Activated CD8-positive, alpha-beta memory T cell treated with anti-CD3 and anti-CD28 coated beads, Interleukin-2, amount 50 U/mL, for 24 hours (primary cell): ENCODE data around the gene TCF4.

Experiments
- DNase-seq: peaks from one replicate; pipeline ENCODE4 v3.0.0-alpha.2; 2020; ENCODE audit errors: extremely low read depth

The TCF4 gene

DNA sequence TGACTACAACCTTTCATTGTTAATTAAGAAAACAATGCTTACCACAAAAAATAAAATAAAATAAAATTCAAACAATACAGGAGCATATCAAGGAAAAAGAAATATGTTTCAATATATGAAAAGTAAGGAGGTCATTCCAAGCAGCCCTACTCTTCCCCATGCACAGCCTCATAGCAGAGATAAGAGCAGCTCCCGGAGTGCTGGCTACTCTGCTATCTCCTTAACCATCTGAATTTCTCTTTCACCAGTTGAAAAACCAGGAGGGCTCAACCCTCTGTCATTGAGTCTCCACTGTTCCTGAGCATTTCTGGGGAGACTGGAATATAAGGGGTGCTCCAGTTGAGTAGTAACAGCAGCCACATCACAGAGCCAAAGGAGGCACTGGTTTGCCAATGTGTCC is 201.4 kb downstream of the TCF4 start:
- DNase-seq: no peak

DNA sequence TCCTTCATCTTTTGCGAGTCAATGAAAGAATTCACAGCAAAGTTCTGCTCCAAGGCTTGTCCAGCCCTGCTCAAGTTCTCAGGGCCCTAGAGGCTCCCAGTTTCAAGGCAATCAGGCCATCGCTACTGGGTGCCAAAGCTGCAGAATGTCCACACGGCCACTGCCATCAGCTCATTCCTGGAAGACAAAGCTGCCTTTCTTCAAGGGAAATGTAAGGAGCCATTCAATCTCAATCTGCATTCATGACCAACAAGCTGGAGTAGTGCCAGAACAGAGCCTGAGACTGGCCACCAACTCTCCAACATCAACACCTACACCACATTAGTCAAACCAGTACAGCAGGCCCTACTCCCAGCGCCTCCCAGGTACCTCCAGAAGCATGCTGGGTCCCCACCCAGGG is 202.2 kb downstream of the TCF4 start:
- no peak for DNase-seq

DNA sequence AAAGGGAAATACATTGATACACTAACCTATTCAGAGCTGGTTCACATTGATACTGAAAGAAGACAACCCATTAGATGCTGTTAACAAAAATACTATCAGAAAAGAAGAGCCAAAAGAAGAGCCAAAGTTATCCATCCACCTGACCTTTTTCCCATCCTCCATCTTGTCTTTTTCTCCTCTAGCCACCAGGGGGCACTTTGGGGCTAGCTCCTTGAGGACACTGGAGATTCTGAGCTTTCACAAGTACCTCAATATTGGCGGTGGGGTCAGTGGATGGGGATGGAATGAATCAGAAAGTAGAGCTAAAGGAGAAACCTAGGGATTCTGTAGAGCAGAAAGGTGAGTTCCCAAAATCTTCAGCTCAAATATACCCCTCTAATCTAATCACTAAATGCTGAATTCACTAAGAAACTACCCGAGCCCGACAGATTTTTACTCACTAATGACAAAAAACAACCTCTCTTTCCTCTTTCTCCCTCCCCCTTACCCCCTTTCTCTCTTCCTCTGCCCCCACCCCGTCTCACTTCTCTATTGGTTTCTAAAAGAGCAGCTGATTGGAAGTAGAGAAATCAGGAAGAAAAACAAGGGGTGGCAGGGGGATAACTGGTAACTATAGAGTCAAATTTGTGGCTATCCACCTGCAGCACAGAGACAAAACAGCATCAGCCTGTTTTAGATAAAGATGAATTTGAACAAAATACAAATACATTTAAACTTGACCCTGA is 203.3 kb downstream of the TCF4 start:
- no peak for DNase-seq

GRCh38 chr18:55384115-55384514 is 203.9 kb downstream of the TCF4 start:
- DNase-seq: no peak

- no peak for DNase-seq
Observed at GRCh38 chr18:55382277-55382805, 205.7 kb downstream of the TCF4 start.

GRCh38 chr18:55381277-55381676 is 206.7 kb downstream of the TCF4 start:
- no peak for DNase-seq

DNA sequence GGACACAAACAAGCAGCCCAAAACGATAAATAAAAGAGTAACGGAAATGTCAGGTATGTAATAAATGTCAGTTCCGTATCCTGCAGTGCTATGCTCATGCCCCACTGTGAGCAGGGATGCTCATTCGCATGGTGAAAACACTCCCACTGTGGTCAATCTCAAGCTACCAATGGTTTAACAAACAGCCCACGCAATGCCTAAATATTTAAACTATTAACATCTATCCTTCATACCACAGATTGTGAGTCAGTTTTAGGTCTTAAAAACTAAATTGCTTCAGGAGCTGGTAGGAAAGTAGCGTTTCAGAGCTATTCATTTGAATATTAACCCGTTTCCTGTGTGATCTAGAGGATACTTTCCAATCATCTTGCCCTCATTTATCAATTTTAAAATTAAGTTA is 207.4 kb downstream of the TCF4 start:
- no peak for DNase-seq

GRCh38 chr18:55376387-55376786 is 211.6 kb downstream of the TCF4 start:
- no peak for DNase-seq

DNA sequence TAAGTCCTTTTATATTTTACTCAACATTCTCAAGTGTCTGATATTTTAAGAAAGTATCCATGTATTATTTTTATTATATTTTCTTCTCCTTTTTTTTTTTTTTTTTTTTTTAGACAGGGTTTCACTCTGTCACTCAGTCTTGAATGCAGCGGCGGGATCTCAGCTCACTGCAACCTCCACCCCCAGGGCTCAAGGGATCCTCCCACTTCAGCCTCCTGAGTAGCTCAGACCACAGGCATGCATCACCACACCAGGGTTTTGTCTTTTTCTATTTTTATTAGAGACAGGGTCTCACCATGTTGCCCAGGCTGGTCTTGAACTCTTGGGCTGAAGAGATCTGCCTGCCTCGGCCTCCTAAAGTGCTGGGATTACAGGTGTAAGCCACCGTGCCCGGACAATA is 212.1 kb downstream of the TCF4 start:
- no peak for DNase-seq

DNA sequence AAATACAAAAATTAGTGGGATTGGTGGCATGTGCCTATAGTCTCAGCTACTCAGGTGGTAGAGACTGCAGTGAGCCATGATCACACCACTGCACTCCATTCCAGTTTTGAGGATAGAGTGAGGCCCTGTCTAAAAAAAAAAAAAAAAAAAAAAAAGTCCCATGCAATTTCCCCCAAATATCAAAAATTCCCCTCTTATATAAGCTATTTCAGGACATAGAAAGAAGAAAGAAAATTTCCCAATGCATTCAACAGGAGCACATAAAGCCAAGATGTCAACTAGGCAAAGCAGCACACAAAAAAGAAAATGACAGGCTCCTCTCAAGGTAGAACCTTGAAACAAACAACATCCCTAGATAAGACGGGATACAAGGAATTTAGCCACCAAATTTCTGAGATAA is 213.3 kb downstream of the TCF4 start:
- DNase-seq: no peak

DNA sequence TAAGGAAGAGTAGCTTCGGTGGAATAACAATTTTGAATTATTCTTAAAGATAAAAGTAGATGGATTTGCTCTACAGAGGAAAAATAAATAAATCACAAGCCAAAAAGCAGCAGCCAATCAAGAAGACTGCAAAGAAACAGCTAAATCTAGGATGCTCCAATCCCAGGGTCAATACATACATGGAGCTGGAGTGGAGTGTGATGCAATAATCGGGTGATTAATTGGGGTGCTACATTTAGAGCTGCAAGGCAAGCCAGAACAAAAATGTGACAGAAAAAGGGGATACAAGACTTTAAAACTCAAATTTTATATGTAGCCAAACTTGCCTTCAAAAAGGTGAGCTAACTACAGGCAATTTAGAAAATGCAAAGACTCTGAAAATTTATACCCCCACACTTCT is 215.8 kb downstream of the TCF4 start:
- no peak for DNase-seq

DNA sequence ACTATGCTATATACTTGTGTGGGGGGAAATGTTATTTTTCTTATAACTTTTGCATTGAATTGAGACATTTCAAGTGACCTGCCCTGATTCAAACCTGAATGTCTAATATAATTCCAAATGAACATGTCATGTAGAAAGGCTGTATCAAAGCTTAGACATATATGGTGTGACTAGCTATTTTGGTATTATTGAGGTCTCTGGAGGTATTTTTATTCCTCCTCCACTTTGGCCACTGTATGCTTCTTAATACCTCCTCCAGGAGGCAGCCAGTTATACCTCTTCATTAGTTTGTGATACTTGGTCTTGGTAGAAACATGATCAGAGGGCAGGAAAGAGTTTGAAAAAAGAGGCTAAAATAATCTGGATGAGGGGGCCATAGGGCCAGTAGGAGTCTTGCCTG is 217.1 kb downstream of the TCF4 start:
- DNase-seq: no peak

DNA sequence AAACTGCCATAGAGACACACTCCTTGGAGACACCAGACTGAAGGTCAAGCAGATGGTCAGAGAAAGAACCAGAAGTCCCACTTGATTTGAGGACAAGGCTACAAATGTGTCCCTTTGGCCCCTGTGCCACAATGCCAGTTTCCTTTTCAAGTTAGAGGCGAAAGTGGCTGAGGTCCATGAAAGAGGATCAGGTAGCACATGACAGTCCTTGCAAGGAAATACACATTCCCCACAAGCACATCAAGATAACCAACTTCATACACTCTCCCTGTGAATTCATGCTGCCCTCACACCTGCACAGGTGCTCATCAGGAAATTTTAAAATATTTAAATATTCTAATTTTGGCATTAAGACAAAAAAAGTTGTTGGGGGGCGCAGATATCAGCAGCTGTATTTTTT is 218.6 kb downstream of the TCF4 start:
- no peak for DNase-seq

GRCh38 chr18:55365342-55365741 is 222.7 kb downstream of the TCF4 start:
- DNase-seq: no peak

DNA sequence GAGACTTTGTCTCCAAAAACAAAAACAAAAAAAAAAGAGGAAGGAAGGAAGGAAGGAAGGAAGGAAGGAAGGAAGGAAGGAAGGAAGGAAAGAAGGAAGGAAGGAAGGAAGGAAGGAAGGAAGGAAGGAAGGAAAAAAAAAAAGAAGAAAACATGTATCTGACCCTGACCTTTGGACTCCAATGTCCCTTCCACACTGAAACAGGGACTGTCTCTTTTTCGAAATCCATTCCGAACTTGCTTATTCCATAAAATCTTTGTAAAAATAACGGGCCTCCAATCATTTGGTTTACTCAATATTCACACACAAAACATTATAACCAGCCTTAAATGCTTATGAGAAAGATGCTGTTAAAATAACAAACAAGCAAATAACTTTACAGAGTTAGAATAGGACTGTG is 225.7 kb downstream of the TCF4 start:
- DNase-seq: no peak

DNA sequence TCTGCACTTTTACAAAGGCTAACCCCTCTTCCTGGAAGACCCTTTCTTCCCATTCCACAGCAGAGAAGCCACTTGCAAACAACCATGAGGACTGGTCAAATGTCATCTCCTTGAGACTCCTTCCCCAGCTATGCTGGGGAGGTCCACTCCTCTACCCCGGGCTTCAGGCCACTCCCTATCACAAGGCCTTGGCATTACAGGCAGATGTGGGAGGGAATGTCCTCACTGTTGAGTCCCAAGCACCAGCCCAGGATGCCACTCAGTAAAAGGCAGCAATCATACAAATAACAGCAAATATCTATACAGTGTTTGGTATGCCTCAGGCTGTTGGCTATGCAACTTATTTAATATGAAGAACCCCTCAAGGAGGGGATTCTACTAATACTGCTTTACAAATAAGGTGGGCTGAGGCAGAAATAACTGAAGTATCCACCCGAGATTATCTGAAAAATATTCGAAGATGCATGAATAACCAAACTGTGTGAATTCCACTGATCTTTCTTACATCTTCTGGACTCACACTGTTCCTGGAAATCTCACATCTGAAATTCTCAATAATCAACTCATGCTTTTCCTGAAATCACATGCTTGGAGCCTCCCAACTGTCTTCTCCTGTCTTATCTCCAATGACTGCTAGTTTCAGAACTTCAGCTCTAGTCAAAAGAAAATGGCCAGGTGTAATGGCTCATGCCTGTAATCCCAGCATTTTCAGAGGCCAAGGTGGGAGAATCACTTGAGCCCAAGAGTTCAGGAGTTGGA is 226.3 kb downstream of the TCF4 start:
- no peak for DNase-seq

GRCh38 chr18:55360061-55360460 is 227.9 kb downstream of the TCF4 start:
- DNase-seq: no peak

- DNase-seq: no peak
Observed at GRCh38 chr18:55356815-55357214, 231.2 kb downstream of the TCF4 start.

GRCh38 chr18:55355223-55355622 is 232.8 kb downstream of the TCF4 start:
- no peak for DNase-seq

DNA sequence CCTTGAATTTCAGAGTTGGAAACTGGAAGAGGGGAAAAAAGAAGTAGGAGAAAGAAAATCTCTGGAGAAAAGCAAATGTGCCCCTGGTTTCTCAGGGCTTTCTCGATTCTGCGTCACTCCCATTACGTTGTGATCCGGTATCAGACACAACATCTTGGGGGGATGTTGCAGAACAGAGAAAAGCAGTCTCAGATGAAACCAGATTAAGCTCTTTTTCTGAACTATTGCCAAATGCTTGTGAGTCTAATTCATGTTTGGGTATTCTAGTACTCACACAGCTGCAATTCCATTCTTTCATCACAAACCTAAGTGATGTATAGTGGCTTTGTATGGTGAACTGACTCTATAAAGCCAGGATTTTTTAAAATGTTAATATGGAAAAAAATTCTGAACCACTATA is 233.2 kb downstream of the TCF4 start:
- no peak for DNase-seq

DNA sequence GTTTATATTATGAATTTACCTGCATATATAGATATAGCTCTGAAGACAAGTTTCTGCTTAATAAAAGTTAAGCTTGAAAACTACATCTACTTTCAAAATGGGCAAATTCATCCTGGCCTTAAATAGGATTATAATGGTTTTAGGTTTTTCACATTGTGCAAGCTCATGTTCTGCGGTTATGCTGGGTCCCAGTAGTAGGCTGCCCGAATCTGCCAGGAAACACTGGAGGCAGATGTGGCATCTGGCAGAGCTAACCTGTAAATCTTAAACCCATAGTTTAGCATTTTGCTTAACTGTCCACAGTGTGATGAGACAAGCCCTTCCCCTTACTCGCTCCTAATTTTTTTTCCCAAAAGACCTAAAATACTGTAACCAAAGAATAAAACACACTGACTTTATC is 234.2 kb downstream of the TCF4 start:
- no peak for DNase-seq

- DNase-seq: no peak
Observed at GRCh38 chr18:55353391-55353790, 234.6 kb downstream of the TCF4 start.

DNA sequence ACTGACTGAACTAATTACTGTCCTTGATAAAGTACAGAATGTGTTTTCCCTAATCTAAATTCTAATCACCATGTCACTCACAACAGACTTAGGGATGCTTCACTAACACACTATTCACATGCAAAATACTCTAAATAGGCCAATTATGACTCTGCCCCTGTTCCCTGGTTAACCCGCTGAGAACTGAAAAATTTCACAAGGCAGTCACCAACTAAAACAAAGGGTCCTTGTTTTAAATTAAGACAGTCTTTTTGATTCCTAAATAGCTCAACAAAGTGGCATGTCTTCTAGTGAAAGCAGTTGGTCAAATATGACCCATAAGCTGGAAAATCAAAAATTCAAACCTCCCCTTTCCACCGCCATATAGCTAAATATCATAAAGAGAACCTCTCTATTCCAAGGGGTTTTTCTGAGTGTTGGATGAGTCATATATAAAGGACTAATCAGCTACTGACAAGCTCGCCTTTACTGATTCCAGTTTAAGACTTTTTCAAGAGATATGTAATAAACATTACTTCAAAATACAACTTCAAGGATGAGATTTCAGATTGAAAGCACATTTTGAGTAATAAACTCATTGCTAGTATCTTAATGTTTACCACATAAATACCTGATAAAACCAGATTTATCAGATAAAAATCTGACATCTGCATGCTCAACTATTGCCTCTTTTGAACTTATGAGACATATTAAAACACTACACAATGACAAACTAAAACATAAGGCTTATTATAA is 235.8 kb downstream of the TCF4 start:
- DNase-seq: no peak
